HG02938 (cell line): Measurements from ENCODE around the gene ASRGL1.
"Not testable (repeated sequence)": the region's sequence is repeated elsewhere in the genome, so short reads cannot be mapped to it uniquely, and the experiment has no call there.

Source experiments
- ATAC-seq: cut with Tn5 transposase; IDR thresholded peaks from one replicate; pipeline ENCODE4 v1.9.1; 2021; ENCODE audit warnings: mild to moderate bottlenecking, moderate library complexity; ENCODE audit not compliant: unreplicated experiment

Gene ASRGL1

DNA sequence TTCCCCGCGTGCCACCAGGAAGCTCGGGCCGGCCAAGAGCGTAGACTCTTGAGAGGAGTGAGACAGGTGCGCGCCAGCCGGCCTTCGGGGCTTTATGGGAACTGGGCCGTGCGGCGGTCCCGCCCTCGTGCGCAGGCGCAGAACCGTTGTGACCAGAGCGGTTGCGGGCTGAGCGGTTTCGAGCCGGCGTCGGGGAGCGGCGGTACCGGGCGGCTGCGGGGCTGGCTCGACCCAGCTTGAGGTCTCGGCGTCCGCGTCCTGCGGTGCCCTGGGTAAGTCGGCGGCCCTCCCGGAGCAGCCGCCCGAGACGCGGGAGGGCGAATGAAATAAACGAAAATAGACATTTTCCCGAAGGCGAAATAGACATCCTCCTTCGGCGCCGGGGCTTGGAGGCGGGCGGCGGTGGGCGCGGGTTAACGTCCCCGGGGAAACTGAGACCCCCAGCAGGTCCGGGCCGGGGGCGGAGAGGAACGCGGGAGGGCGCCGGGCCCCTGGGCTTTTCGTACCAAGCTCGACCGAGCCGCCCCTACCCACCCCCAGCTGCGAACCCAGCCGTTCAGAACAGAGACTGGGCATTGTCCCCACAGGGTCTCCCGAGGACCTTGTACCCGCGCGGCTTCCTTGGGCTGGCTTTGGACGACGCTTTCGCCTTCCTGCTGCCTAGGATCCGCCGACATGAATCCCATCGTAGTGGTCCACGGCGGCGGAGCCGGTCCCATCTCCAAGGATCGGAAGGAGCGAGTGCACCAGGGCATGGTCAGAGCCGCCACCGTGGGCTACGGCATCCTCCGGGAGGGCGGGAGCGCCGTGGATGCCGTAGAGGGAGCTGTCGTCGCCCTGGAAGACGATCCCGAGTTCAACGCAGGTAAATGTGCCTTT lies at the start of gene ASRGL1:
Gene ASRGL1 (plus strand): TSS at position 146 of the 879 bp plus-strand sequence. CDS start 530 bp downstream, at position 676.
- ATAC-seq = no peak

DNA sequence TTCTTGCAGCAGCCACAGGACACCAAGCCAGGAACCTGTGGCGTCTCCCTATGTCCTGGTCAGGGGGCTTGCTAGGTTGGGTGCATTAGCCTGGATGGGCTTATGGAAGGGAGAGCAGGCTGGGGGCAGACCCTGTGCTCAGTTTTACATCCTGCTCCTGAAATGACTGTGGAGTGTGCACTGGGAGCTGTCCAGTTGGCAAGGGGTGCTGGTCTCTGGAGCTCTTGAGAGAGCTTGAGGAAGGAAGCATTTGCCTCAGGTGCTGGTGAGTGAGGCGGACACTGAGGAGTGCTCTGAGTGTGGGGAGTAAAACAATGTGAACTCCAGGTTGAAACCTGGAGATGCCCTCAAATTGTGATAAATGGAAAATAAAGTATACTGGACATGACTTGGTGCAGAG lies 41.7 kb upstream of the ASRGL1 start:
- no peak for ATAC-seq

DNA sequence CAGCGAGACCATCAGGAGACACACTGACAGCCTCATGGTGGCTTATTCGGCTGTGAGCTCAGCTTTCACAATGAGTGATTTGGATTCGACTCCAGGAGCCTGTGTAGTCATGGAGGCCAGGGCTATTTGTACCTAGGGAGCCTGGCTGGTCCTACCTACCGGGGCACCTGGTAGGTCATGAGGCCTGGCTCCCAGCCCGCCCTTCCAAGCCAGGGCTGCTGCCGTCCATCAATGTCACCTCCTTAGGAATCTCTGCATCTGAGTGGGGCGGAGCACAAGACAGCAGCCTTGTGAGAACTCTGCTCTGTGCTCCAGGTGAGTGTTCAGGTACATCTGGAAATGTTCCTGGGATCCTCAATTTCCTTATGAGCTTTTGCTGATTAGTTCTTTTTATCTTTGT lies 38.3 kb upstream of the ASRGL1 start, which contains the start of gene SCGB1D4:
Gene SCGB1D4 (minus strand): TSS at position 101 of the 400 bp plus-strand sequence. CDS start 65 bp downstream, at position 36.
- ATAC-seq = no peak

DNA sequence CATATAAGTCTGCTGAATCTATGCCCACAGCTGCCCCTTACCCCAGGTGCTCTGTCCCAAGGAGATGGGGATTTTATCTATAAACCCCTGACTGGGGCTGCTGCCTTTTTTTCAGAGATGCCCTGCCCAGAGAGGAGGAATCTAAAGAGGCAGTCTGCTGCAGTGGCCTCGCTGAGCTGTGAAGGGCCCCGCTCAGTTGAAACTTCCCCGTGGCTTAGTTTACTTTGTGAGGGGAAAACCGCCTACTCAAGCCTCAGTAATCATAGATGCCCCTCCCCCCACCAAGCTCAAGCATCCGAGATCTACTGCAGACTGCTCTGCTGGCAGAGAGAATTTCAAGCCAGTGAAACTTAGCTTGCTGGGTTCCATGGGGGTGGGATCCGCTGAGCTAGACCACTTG lies 31.0 kb upstream of the ASRGL1 start:
- no peak for ATAC-seq

DNA sequence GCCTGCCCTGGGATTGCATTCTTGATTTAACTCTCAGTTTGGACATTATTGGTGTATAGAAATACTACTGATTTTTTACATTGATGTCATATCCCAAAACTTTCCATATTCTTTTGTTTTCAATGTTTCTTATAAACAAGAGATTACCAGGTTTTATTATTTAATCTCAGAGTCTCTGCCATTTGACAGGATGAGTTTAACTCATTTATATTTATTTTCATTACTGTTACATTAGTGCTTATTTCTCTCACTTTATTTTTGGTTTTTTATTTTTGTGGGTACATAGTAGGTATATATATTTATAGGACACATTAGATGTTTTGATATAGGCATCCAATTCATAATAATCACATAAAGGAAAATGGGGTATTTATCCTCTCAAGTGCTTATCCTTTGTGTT lies 29.3 kb upstream of the ASRGL1 start:
- no peak for ATAC-seq

DNA sequence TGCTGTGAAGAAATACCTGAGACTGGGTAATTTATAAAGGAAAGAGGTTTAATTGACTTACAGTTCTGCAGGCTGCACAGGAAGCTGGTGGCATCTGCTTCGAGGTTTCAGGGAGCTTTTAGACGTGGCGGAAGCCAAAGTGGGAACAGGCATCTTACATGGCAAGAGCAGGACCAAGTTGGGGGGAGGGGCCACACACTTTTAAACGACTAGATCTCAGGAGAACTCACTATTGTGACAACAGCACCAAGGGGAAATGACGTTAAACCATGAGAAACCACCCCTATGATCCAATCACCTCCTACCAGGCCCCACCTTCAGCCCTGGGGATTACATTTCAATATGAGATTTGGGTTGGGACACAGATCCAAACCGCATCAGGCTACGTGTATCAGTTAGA lies 27.3 kb upstream of the ASRGL1 start:
- ATAC-seq = no peak

DNA sequence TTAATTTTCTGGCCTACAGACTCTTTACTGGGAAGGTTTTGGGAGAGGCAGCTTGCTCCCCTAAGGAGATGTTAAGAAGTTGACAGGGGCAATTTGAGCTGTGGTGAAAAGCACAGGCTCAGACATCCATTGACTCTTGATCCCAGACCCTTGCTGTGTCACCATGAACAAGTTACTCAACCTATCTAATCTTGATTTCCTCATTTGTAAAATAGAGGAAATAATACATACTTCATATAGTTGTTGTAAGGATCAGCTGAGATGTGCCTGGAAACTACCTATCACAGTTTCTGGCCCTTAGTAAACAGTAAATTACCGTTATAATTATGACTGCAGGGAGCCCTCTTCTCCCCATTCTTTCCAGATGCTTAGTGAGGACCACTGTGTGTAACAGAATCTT lies 21.8 kb upstream of the ASRGL1 start:
- ATAC-seq = no peak

DNA sequence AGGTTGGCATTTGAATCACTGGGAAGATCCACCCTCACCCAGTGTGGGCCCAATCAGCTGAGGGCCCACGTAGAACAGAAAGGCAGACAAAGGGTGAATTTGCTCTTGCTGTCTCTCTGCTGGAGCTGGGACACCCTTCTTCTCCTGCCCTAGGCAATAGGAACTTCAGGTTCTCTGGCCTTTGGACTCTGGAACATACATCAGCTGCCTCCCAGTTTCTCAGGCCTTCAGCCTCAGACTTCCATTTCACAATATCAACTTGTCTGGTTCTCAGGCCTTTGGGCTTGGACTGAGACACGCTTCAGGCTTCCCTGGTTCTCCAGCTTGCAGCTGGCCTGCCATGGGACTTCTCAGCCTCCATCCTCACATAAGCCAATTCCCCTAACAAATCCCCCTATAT lies 14.7 kb upstream of the ASRGL1 start:
- no peak for ATAC-seq

DNA sequence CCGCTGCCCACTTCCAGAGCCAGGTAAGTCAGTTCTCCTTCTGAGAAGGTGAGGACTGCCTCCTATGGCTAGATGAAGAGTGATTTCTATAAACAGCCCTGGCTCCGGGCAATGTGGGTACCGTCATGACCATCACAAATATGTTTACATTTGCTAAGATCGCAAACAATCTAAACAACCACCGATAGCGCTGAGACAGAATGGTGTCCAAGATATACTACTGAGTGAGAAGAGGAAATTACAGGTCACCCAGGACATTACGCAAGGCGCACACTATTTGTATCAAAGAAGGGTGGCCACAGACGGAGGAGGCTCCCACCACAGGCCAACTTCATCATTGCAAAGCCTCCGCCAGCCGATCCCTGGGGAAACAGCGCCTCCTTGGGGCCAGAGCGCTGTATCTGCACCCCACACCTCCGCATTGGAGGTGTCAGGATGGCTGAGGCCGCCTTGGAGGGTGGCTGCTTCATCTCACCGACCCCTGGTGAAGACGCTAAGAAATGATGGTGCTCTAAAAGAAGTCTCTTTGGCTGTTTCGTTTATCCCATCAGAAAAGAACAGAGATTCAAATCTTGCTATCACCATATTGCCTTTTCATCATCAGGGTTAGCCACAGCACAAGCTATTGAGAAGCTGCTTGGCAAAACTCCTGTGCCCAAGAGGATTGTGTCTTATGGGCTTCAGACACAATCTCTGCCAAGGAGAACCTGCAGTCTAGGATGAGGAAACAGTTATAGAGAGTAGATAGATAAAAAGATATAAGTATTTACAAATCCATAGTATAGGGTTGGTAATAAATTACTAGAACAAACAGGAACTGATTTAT lies 12.3 kb upstream of the ASRGL1 start:
- no peak for ATAC-seq

DNA sequence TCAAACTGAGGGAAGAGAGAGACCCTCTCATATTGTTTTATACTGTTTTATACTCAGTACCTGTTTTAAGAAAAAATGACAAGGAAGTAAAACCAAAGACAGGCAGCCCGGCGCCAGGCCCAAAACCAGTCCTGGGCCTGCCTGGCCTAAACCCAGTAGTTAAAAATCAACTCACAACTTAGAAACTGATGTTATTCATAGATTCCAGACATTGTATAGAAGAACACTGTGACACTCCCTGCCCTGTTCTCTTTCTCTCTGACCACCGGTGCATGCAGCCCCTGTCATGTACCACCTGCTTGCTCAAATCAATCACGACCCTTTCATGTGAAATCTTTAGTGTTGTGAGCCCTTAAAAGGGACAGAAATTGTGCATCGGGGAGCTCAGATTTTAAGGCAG lies 11.5 kb upstream of the ASRGL1 start:
- ATAC-seq = not testable (repeated sequence)

DNA sequence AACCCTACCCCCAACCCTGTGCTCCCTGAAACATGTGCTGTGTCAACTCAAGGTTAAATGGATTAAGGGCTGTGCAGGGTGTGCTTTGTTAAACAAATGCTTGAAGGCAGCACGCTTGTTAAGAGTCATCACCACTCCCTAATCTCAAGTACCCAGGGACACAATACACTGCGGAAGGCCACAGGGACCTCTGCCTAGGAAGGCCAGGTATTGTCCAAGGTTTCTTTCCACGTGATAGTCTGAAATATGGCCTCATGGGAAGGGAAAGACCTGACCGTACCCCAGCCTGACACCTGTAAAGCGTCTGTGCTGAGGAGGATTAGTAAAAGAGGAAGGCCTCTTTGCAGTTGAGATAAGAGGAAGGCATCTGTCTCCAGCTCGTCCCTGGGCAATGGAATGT lies 10.5 kb upstream of the ASRGL1 start:
- ATAC-seq = not testable (repeated sequence)

DNA sequence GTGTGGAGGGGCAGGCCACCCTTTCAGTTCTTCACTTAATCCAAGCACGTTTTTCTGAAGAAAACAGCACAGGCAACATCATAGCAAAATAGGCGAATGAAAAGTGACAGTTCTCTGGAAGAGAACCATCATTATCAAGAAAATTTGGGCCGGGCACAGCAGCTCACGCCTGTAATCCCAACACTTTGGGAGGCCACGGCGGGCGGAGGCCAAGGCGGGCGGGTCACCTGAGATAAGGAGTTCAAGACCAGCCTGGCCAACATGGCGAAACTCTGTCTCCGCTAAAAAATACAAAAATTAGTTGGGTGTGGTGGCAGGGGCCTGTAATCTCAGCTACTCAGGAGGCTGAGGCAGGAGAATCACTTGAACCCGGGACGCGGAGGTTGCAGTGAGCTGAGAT lies 9.7 kb upstream of the ASRGL1 start:
- not testable (repeated sequence) for ATAC-seq

DNA sequence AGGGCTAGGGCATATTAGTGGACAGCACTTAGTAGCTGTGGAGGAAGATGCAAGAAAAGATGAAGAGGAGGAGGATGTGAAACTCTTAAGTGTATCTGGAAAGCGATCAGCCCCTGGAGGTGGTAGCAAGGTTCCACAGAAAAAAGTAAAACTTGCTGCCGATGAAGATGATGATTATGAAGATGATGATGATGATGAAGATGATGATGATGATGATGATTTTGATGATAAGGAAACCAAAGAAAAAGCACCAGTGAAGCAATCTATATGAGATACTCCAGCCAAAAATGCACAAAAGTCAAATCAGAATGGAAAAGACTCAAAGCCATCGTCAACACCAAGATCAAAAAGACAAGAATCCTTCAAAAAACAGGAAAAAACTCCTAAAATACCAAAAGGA lies 6.0 kb upstream of the ASRGL1 start:
- ATAC-seq = not testable (repeated sequence)

DNA sequence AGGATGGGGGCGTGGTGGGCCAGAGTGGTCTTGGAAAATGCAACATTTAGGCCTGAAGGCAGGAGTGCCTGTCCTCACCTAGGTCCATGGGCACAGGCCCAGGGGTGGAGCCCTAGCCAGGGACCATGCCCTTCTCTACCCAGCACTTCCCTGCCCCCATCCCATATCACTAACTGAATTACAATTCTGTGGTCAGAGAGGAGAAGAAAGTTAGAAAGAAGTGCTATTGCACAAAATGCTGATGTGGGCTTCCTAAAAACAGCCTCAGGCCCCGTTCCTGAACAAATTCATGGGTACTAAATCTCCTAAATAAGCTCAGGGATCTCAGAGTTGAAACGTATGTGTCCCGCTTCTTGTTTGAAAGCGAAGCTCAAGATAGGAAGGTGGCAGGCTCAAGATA lies 3.5 kb upstream of the ASRGL1 start:
- ATAC-seq = no peak

DNA sequence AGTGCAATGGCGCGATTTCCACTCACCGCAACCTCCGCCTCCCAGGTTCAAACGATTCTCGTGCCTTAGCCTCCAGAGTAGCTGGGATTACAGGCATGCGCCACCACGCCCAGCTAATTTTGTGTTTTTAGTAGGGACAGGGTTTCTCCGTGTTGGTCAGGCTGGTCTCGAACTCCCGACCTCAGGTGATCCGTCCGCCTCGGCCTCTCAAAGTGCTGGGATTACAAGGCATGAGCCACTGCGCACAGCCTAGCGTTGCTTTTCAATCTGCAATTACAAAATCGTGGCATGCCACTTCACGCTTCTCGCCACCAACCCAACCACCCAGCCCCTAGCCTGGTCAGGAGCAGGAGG lies 322 bp upstream of the ASRGL1 start:
- ATAC-seq = not testable (repeated sequence)

DNA sequence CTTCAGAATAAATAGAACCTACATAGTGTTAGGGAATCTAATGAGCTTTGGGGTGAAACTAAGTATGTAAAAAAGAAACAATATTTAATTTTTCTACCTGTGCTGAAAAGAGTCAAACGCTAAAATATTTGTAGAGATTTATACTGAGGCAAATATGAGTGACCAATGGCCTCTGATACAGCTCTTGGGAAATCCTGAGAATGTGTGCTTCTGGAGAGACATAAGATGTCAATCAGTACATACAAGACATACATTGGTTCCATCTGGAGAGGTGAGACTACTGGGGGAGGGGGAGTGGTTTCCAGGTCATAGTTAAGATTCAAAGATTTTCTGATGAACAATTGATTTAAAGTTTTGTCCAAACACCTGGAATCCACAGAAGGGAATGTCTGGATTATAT lies 970 bp downstream of the ASRGL1 start:
- ATAC-seq = no peak

DNA sequence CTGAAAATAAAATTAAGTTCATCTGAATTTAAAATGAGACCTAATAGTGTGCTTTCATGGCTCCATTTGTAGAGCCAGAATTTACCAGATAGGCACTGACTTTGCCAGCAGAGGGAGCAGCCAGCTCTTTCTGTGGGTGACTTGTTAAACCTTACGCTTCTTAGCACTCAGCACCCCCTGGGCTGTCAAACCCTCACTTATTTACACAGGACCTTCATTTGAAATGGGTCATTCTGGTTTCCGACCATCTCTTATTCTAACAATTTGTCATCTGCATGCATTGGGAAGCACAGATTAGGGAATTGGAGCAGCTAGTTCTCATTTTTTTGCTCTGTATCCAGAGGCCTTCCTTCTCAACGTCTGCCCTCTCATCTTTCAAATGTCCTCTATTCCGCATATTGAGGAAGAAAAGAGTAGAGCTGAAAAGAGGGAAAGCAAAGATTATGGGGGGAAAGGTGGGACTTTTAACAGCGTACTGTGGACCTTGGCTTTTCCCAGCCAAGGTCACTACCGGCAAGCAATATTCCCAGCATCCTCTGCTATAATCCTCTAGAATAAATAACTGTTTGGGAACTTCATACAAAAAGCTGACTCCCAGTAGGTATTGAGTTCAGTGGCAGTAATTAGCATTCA lies 3.1 kb downstream of the ASRGL1 start:
- no peak for ATAC-seq

DNA sequence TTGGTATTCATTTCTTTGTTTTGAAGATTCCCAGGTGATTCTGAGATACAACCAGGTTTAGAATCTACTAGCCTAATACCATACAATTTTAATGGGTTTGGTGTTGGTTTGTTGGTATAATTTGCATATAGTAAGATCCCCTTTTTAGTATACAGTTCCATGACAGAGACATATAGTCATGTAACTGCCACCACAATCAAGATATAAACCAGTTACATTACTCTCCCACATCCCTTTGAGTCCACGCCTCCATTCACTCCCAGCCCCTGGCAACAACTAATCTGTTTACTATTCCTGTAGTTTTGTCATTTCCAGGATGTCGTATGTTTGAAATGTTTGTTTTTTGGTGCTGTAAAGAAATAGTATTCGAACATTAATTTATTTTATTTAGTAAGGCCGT lies 4.3 kb downstream of the ASRGL1 start:
- no peak for ATAC-seq

DNA sequence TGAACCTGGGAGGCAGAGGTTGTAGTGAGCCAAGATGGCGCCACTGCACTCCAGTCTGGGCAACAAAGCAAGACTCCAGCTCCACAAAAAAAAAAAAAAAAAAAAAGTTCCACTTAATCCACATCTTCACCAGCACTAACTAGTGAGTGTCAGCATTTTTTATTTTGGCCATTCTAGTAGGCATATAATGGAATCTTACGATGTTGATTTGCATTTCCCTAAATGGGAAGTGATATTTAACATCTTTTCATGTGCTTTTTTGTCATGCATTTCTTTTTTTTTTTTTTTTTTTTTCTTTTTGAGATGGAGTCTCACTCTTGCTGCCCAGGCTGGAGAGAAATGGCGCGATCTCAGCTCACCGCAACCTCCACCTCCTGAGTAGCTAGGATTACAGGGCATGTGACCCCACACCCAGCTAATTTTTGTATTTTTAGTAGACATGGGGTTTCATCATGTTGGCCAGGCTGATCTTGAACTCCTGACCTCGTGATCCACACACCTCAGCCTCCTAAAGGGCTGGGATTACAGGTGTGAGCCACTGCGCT lies 6.5 kb downstream of the ASRGL1 start:
- ATAC-seq = not testable (repeated sequence)

DNA sequence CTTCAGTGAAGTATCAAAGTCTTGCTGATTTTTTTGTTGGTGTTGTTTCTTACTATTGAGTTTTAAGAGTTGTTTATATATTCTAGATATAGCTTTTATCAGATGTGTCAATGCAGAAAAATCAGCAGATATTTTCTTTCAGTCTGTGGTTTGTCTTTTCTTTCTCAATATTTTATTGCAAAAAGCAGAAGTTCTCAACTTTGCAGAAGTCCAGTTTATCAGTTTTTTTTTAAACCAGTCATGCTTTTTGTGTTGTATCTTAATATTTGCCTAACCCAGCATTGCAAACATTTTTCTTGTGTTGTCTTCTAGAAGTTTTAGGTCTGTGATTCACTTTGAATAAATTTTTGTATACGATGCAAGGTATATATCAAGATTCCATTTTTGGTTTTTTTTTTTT lies 7.0 kb downstream of the ASRGL1 start:
- no peak for ATAC-seq

DNA sequence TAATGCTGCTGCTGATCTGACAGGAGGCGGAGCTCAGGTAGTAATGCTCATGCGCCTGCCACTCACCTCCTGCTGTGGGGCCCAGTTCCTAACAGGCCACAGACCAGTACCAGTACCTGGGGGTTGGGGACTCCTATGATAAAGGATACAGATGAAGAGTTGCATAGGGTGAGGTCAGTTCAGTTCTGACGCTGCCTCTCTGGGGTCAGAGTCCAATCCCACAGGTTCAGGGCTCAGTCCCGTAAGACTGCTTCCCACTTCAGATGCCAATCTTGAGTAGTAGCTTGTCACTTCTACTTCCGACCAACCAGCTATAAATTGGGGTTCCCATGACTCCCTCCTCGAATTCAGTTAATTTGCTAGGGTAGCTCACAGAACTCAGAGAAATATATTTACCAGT lies 8.6 kb downstream of the ASRGL1 start:
- ATAC-seq = no peak
